ENCODE data around the gene NTHL1.

DNA sequence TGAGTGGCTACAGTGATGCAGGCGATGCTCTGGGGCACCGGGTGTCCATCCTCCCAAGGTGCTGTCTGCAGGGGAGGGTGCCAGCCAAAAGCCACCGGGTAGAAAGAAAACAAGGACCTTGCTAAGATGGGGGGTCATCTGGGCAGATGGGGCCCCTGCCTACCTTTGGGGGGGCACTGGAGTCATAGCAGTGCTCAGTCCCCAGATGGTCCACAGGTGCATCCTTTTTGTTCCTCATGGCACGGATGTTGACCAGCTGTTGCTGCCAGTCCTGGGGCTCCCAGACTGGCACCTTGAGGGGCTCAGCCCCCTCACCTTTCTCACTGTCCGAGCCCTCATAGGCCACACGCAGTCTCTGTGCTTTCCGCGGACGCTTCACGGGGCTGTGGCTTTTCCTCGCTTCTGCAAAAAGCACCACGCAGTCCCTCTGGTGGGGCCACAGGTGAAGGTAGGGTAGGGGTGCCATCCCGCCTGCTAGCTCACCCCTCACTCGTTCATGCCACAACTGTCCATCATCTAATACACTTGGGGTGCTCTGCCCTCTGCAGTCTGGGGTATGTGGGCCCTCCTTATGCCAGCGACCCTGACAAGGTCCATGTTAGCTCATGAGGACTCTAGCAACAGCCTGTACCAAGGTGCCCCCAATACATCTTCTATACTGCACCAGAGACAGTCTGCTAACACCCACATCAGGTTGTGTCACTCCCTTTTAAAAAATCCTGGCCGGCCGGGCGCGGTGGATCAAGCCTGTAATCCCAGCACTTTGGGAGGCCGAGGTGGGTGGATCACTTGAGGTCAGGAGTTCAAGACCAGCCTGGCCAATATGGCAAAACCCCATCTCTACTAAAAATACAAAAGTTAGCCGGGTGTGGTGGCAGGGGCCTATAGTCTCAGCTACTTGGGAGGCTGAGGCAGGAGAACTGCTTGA lies 1.4 kb downstream of the NTHL1 start:
- TF ChIP-seq, protein P1, sequence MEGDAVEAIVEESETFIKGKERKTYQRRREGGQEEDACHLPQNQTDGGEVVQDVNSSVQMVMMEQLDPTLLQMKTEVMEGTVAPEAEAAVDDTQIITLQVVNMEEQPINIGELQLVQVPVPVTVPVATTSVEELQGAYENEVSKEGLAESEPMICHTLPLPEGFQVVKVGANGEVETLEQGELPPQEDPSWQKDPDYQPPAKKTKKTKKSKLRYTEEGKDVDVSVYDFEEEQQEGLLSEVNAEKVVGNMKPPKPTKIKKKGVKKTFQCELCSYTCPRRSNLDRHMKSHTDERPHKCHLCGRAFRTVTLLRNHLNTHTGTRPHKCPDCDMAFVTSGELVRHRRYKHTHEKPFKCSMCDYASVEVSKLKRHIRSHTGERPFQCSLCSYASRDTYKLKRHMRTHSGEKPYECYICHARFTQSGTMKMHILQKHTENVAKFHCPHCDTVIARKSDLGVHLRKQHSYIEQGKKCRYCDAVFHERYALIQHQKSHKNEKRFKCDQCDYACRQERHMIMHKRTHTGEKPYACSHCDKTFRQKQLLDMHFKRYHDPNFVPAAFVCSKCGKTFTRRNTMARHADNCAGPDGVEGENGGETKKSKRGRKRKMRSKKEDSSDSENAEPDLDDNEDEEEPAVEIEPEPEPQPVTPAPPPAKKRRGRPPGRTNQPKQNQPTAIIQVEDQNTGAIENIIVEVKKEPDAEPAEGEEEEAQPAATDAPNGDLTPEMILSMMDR (IDR thresholded peaks at IDR 0.05) = no peak
- TF ChIP-seq POLR2A (IDR thresholded peaks at IDR 0.05) = no peak
